ENCODE measurements around the gene CEP128.

The CEP128 gene

GRCh38 chr14:80545935-80546854 is 395.3 kb downstream of the CEP128 start:
- no peak overlapping the region for H3K4me3 ChIP-seq (ENCODE audit: low read depth, low read length)
- no peak for DNase-seq (ENCODE audit: low read depth)
- in situ Hi-C loops (cut with HindIII; ENCODE audit: low sequenced_read_pairs) = no loop called here
- no peak for TF ChIP-seq CTCF (IDR thresholded peaks at IDR 0.05; ENCODE audit: low read depth, low read length, missing control alignments)

GRCh38 chr14:80544366-80544765 is 397.2 kb downstream of the CEP128 start:
- in situ Hi-C loops (cut with HindIII; ENCODE audit: low sequenced_read_pairs) = no loop called here
- no peak overlapping the region for H3K4me3 ChIP-seq (ENCODE audit: low read depth, low read length)
- no peak for DNase-seq (ENCODE audit: low read depth)
- no peak for TF ChIP-seq CTCF (IDR thresholded peaks at IDR 0.05; ENCODE audit: low read depth, low read length, missing control alignments)

- DNase-seq (ENCODE audit: low read depth) = no peak
- no peak for TF ChIP-seq CTCF (IDR thresholded peaks at IDR 0.05; ENCODE audit: low read depth, low read length, missing control alignments)
- no peak overlapping the region for H3K4me3 ChIP-seq (ENCODE audit: low read depth, low read length)
- in situ Hi-C loops (cut with HindIII; ENCODE audit: low sequenced_read_pairs) = no loop called here
Measured at GRCh38 chr14:80543211-80543610, 398.3 kb downstream of the CEP128 start.

GRCh38 chr14:80538633-80539375 is 402.7 kb downstream of the CEP128 start:
- H3K4me3 ChIP-seq (ENCODE audit: low read depth, low read length) = no peak overlapping the region
- no peak for TF ChIP-seq CTCF (IDR thresholded peaks at IDR 0.05; ENCODE audit: low read depth, low read length, missing control alignments)
- DNase-seq (ENCODE audit: low read depth) = no peak
- in situ Hi-C loops (cut with HindIII; ENCODE audit: low sequenced_read_pairs) = no loop called here

- H3K4me3 ChIP-seq (ENCODE audit: low read depth, low read length) = no peak overlapping the region
- TF ChIP-seq CTCF (IDR thresholded peaks at IDR 0.05; ENCODE audit: low read depth, low read length, missing control alignments) = no peak
- in situ Hi-C loops (cut with HindIII; ENCODE audit: low sequenced_read_pairs) = no loop called here
- DNase-seq (ENCODE audit: low read depth) = no peak
Measured at GRCh38 chr14:80537626-80538025, 403.9 kb downstream of the CEP128 start.

GRCh38 chr14:80536456-80536855 is 405.1 kb downstream of the CEP128 start:
- no peak for TF ChIP-seq CTCF (IDR thresholded peaks at IDR 0.05; ENCODE audit: low read depth, low read length, missing control alignments)
- in situ Hi-C loops (cut with HindIII; ENCODE audit: low sequenced_read_pairs) = no loop called here
- DNase-seq (ENCODE audit: low read depth) = no peak
- H3K4me3 ChIP-seq (ENCODE audit: low read depth, low read length) = no peak overlapping the region

Data from astrocyte of the cerebellum (primary cell).